HG02610 (cell line): ENCODE measurements around the gene STT3A.

Source experiments
- ATAC-seq: cut with Tn5 transposase; IDR thresholded peaks from one replicate; pipeline ENCODE4 v1.9.1; 2021; ENCODE audit warnings: mild to moderate bottlenecking, moderate library complexity; ENCODE audit not compliant: unreplicated experiment

The STT3A gene

DNA sequence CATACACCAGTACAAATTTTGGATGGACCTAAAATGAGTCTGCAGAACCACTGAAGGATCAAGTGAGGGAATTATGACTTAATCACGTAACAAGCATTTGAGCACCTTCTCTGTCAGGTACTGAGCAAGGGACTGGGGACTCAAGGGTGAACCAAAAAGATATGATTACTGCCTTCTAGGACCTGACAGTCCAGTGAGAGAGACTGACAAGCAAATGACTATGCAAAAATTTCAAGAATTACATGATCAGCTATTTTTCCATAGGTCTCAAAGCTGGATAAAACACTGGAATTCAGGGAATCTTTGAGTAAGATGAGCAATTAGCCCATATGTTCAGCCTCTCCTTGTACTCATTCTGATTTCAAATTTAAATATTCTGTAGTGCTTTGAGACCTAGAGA, 5.2 kb upstream of the STT3A start:
- ATAC-seq = no peak

DNA sequence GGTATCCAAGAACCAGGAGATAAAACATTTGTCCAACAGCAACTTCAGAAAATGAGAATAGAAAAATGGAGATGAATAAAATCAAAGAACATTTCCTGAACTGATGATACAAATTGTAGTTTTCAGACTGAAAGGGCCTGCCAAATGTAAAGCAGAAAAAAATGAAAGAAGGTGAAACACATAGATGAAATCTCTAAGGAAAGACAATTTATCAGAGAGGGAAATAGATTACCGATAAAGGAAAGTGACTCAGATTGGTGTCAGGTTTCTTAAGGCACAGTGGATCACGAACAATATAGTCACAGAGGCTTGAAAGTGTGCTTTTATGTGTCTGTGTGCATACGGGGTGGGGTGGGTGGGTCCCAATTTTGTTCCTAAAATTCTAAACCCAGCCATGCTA, 4.1 kb upstream of the STT3A start:
- no peak for ATAC-seq

DNA sequence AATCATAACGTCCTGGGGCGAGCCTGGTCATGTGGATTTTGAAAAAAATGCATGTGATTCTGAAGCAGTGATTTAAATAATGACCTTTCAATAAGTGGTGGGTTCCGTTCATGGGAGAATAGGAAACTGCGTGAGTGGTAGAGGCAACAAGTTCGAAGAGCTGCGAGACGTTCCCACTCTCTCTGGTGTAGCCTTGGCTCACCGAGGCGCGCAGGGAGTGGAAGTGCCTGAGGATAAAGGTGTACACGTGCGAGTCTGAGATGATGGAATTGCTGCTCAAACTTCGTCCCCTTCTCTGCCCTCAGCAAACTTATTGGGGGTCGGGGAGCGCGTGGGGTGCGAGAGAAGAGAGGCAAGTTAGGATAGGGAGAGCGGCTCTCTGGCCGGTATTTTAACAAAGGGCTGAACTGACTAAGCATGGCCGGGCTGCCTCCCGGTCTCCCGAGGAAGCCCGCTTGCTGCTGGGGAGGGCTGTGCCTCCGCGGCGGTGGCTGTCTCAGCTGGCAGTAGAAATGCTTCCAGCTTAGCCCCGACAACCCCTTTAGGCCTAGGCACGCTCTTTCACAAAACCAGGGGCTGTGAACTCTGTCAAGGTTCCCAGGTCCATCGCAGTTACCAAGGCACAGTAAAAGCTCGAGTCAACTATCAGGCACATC, 875 bp upstream of the STT3A start:
- ATAC-seq = peak; percentile 11

DNA sequence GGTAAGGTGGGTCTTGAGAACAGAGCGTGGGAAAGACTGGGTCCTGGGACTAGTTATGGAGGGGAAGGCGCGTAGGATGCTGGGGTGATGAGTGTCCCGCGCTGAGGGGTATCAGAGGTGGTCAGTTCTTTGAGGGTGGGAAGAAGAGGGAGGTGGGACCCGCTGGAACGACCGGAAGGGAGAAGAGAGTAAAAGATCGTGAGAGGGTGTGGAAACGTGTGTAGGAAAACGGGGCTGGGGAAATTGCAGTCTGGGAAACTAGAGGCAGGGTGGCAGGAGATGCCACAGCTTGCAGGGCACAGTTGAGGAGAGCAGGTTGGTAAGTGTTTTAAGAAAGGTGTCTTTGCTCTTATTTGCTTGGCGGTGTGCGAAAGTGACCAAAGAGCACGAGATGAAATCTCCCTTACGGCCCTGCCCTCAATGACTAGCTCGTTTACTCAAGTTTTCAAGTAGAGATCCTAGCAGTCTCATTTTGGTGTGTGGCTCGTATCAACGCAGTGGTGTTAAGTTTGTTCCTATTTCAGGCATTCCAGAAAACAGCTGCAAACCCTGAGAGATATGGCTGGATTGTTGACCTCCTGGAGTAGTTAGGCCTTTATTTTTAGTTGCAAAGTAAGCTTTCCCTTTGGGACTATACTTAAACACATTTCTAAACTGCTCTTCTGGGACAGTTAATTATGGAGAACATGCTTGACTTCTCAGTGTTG, 615 bp downstream of the STT3A start:
- ATAC-seq = no peak

DNA sequence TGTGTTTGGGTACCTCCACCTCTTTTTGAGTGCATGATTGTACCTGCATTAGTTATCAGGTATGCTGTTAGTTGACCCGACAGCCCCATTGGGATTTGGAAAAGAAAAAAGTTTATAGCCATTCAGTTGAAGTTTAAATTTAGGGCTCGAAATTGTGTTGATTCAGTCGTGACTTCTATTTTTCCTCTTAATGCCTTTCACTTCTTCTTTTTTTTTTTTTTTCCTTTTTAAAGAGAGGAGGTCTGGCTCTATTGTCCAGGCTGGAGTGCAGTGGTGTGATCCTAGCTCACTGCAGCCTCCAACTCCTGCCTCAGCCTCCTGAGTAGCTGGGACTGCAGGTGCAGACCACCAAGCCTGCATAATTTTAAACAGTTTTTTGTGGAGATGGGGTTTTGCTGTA, 2.3 kb downstream of the STT3A start:
- no peak for ATAC-seq

DNA sequence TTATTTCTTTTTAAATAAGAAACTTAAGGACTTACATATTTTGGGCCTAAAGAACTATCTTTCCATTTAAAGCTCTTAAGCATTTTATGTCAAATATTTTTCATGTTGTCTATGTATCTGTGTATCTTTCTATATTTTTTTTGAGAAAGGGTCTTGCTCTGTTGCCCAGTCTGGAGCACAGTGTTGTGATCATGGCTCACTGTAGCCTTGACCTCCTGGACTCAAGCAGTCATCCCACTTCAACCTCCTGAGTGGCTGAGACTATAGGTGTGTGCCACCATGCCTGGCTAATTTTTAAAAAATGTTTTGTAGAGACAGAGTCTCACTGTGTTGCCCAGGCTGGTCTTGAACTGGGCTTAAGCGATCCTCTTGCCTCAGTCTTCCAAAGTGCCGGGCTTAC, 8.0 kb downstream of the STT3A start:
- ATAC-seq = no peak

DNA sequence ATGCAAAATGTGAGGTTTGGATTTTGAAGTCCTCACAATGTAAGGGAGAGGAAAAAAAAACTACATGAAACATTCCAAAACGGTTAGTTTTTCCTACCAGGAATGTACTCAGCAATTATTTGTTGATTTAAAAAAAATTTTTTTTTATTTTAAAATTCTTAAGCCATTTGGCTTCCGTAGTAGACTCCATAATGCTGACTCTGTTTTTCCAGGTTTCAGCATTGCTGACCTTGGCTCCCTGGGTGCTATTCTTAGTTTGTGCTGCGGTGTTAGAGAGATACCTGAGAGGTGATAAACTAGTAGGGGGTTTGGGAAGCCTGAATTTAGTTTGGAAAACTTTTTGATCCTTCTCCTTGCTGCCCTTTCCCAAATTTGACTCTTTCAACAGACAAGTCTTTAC, 10.6 kb downstream of the STT3A start:
- no peak for ATAC-seq

DNA sequence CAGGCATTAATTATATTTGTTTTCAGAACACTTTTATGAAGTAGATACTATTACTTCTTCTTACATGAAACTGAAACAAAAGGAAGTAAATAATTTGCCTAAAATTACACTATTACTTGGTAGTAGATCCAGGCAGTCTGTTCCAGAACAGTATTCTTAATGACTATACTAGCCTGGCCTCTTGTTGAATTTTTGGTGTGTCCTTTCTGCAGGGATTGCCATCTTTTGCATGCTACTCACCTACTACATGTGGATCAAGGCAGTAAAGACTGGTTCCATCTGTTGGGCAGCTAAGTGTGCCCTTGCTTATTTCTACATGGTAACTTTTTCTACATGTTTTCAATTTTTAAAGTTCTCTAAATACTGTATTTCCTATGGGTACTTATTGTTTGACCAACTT, 12.8 kb downstream of the STT3A start:
- ATAC-seq = no peak

DNA sequence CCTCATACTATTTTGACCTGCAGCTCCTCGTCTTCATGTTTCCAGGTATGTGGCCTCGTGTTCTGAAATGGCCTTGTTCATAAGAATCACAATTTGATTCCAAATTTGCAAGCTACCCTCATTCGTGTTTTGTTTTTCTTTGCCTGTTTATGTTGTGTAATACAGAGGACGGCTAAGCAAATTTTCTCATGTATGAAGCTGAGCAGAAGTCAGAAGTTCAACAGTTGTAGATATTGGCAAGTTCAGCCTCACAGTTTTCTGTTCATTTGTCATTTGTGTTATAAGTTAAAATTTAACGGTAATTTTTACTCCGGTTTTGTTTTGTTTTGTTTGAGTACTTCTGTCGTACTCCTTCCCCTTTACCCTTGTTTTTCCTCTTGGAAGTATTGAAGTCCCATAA, 16.9 kb downstream of the STT3A start:
- ATAC-seq = no peak

DNA sequence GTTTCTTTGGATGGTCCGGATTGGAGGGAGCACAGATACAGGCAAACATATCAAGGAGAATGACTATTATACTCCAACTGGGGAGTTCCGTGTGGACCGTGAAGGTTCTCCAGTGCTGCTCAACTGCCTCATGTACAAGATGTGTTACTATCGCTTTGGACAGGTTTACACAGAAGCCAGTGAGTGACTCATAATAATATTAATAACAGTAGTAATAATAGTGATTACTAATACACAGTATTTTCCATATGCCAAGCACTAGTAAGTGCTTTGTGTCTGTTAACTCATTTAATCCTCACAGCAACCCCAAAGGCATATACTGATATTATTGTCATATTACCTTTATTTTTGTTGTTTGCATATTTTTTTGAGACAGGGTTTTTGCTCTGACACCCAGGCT, 25.7 kb downstream of the STT3A start:
- no peak for ATAC-seq

DNA sequence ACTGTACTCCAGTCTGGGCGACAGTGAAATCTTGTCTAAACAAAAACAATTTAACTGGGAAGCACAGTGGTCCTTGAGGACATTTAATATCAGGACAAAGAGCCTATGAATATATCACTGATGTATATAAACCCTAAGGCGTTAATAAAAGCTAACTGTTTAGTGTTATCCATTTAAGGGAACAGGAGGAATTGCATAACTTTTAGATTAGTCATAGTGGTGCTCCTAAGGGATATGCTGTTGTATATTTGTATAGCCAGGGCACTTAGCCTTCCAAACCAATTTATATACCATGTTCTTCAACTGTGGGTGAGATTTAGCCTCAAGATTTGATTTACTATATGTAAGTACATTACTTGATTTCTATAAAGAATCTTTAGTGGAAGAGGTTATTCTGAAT, 29.3 kb downstream of the STT3A start:
- no peak for ATAC-seq

DNA sequence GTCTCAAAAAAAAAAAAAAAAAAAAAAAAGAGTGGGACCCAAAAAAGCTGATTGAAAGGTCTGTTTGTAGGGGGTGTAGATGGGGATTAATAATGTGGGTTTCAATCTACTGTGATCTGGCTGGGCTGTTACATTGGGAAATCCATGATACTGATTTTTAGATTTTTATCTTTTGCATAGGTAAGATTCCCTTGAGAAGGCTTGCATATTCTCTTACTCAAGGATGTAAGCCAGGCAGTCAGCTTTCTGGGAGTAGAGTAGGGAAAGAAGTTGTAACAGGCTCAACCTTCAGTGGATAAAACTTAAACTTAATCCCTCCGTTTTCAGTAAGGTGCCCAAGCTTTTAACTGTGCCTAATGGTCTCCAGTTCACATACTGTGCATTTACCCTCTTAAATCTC, 30.4 kb downstream of the STT3A start:
- ATAC-seq = no peak

DNA sequence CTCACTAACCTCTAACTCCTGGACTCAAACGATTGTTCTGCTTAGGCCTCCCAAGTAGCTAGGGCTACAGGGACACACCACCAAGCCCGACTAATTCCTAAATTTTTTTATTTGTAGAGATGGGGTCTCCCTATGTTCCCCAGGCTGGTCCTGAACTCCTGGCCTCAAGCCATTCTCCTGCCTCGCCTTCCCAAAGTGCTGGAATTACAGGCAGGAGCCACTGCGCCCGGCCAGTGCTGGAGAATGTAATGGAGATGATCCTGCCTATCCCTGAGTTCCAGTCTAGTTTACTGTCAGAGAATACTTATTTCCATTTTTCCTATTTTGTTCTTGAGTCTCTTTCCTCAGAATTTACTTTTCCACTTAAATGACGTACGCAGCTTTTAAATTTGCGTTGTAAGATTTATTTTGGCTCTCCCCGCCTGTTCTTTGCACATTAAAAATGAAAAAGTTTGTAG, 32.1 kb downstream of the STT3A start, which contains the start of gene CHEK1:
CHEK1 (plus strand) TSS at position 408 of the 458 bp plus-strand sequence. CDS start 1,606 bp downstream, outside the sequence.
- no peak for ATAC-seq

DNA sequence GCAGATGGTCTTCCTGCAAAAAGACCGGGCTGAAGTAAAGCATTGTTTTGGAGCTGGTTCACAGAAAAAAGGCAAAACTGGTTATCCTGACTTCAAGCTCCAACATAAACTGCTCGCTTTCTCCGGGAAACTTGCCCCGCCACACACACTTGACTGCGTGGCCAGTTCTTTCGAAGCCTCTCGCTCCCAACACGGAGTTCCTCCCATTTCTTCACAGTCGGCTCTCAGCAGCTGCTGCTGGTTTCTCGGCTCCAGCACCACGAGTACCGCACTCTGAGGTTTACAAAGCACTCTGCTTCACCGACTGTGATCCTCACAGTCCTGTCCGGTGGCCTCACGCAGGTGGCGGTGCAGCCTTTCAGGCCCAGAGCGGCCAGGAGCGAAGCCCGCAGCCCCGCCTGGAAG, 32.6 kb downstream of the STT3A start:
- ATAC-seq = no peak

DNA sequence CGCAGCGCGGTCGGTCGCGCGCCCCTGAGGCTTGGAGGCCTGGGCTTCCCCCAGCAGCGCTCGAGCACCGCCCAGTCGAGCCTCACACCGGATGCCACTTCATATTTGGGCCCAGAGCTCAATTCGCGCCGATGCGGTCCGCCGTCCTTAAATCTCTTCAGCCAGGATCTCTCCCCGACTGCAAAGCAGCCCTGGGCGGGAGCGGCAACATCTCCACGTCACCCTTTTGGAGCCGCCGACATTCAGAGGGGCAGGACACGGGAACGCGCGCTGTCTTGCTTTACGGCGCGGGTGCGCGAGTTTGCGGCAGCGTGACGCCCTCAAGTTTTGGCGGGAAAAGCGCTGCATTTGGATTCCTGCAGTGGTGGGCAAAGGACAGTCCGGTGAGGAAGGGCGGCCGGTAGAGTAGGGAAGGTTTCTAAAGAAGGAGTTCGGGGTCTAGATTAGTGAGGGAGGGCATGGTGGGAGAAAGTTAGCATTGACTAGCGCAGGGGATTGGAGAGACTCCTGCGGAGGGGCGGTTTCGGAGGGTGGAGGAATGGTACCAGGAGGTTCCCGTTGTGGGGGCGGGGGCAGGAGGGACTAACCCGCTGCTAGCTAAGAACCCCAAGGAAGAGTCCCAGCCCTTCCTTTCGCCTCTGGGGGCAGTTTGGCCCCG, 33.1 kb downstream of the STT3A start:
- peak; percentile 93 for ATAC-seq

DNA sequence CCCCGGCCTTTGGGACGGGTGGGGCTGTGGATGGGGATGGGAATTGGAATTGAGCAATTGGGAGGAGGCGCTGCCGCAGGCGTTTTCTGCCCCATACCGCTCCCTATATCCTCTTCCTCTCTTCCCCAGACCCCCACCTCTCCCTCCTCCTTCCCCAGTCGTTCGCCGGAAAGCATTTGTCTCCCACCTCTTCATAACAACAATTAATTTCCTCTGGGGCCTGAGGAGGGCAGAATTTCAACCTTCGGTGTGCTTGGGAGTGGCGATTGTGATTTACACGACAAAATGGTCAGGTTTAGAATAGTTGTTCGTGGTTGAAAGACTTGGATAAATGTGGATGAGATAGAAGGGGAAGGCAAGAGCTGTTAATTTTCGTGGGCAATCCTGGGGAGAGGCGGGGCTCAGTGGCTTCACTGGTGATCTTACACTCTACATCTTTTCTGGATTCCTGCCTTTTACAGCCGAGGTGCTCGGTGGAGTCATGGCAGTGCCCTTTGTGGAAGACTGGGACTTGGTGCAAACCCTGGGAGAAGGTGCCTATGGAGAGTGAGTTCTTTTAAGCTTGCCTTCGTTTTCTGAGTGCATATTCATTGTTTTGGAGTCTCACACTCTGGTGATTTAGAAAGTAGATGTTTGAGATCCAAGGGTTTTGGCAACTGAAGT, 33.8 kb downstream of the STT3A start:
- ATAC-seq = peak; percentile 25

DNA sequence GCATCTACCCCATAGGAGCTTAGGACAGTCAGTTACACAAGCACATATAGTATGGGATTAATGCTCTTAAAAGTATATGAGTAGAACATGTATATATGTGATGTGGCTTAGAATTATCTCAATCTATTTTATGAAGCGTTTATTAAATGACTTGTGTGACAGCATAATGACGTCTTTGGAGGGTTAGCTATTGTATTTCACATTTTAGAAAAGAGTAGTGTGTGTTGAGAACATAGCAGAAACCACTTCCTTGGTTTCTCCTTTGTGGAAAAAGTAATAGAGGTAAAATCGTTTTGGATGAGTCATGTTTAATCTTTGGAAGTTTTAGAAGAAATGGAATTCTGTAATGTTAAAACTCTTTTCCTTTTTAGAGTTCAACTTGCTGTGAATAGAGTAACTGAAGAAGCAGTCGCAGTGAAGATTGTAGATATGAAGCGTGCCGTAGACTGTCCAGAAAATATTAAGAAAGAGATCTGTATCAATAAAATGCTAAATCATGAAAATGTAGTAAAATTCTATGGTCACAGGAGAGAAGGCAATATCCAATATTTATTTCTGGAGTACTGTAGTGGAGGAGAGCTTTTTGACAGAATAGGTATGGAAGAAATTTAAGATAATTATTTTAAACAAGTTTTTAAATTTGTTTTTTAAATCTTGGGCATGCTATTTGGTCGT, 34.7 kb downstream of the STT3A start:
- ATAC-seq = no peak

DNA sequence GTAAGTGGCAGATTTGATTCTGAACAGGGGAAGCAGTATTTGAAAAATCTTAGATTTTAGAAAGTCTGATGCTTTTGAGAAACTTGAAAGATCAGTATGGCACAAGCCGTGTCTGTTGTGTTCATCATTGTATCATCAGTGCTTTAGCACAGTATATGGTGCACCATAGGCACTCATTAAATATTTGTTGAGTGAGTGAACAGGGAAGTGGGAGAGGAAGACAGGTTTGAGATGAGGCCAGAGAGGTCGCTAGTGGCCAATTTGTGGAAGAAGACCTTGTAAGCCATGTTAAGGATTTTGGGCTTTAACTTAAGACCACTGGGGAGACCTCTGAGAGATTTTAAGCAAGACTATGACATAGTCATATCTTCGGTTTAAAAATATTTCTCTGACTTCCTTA, 45.2 kb downstream of the STT3A start:
- no peak for ATAC-seq

DNA sequence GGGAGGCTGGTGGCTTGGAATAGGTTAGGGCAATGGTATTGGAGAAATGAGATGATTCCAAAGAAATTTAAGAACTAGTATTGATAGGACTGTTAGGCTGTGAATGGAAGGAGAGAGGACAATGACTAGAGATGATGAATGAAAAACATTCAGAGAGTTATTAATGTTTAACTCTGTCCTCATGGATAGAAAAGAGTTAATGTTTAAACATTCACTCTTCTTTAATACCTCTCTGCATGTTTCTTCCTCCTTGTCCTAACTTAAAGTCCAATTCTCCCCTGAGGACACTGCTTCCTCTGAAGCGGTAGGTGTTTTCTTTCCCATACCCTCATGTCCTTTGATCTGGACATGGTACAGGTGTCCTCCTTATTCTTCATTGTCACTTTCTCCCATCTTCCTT, 45.7 kb downstream of the STT3A start:
- no peak for ATAC-seq

DNA sequence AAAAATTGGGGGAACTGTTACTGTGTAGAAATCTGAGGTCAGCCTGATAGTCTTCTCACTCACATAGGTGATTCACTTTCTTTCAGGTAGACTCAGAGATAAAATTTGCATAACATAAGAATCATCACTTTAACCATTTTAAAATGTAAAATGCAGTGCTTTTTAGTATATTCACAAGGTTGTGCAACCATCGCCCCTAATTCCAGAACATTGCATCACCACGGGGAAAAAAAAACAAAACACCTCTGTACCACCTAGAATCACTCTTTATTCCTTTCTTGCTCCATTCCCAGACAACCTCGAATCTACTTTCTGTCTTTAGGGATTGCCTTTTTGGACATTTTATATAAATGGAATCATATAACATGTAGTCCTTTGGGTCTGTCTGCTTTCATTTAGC, 53.2 kb downstream of the STT3A start:
- ATAC-seq = no peak
